A204.1 (cell line): Measurements from ENCODE around the gene VTN.

Source experiments
- FAIRE-seq: peaks from 2 replicates; lab custom pipeline; 2012; peaks lifted over from hg19 to GRCh38; lab: Jason Lieb, UNC

The VTN gene

DNA sequence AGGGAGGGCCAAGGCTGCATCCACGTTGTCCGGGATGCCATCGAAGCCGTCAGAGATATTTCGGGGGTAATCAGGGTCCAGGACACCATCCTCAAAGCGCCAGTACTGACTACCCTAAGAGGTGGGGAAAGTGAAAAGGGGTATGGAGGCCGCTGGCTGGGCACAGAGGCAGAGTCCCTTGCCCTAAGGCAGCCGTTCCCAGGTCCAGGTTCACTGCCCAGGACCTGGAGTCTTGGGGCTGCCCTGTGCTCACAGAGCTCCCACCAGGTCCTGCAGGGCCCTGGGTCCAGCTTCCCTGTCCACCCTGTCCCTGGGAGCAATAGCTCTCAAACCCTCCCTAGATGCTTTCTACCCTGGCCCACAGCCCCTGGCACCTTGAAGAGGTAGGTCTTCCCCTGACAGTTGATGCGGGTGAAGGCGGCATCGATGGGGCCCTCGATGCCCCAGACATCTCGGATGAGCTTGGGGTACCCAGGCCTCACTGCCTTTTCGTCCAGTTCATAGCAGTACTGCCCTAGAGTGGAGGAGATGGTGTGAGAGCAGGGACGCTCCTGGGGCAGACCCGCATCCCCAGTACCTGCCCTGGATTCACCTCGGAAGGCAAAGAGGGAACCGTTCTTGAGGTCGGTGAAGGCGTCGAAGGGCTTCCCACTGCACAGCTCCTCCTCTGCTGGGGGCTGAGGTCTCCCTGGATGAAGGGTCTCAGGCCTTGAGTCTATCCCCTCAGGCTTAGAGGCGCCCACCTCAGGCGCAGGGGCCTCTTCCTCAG is 1.0 kb downstream of the VTN start:
- no peak for FAIRE-seq

DNA sequence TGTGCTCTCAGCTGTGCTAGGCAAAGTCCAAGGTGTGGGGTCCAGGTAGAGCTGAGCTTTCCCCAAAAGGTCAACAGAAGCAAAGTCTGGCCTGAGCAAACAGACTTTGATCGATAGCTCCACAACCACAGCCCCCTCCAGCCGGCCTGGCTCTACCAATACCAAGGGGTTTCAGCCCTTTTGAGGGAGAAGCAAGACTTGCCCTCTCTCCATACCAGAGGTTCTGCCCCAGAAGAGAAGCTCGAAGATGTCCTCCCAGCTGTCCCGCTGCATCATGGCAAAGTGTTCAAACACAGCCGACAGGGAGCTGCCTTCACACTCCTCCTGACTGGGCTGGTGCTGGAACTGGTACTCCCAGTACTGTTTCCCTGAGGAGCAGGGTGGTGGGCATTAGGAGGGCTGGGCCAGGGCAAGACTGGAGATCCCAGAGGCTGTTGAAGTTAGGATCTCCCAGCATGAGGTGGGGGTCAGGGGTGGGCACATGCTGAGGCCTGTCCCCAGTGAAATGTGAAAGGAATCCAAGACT is 1.7 kb downstream of the VTN start:
- no peak for FAIRE-seq

DNA sequence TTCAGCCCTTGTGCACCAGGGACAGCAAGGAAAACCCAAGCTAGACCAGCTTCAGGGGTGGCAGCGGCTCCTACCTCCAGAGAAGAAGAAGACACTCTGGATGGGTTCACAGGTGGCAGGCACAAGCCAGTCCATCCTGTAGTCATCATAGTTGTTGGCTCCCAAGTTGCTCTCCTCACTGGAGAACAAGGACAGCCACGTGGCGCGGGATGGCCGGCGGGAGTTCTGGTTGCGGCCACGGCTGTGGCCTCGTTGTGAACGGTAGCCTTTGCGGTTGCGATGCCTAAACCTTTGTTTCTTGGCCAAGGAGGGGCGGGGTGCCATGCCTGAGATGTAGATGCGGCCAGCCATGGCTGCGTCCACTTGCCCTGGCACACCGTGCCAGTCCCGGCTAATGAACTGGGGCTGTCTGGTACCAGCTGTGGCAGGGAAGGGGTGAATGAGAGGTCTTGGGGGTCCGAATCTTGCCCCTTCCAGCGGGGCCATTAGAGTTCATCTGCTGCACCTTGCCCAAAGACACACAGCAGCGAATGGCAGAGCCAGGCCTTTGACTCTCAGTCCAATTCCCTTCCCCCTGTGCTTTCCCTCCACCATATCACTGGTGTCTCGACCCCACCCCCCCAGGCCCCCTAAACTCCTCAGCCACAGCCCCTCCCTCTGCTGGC is 2.3 kb downstream of the VTN start:
- no peak for FAIRE-seq

DNA sequence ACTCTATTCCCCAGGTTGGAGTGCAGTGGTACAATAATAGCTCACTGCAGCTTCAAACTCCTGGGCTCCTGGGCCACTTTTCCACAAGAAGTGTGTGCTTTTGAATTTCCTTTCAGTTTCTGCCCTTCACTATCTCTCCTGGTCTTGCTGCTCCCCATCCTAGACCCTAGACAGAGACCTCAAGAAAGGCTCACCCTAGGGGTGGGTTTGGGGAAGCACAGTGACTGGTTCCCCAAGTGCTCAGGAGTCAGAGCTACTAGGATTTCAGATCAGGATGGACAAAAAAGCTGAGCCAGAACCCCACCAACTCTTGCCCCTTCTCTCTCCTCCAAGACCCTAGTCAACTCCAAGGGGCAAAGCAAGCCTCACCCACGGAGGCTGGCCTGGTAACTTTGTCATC is 3.5 kb downstream of the VTN start:
- no peak for FAIRE-seq

DNA sequence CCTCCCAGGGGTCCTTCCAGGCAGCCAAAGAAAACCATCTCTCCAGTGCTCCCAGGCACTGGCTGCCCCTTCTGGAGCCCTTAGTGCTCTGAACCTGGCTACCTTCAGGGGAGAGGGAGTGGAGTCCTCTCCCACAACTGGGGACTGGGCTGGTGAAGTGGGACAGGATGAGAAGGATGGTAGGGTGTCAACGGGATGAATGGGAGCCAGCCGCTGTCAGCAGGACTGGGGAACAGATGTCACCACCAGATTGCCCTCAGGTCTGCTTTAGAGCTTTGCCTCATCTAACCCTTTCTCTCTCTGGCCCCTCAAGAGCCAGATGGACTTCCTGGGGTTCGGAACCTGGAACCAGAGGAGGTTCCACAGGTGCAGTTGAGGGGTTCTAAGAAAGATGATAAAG is 4.6 kb downstream of the VTN start:
- FAIRE-seq = no peak

DNA sequence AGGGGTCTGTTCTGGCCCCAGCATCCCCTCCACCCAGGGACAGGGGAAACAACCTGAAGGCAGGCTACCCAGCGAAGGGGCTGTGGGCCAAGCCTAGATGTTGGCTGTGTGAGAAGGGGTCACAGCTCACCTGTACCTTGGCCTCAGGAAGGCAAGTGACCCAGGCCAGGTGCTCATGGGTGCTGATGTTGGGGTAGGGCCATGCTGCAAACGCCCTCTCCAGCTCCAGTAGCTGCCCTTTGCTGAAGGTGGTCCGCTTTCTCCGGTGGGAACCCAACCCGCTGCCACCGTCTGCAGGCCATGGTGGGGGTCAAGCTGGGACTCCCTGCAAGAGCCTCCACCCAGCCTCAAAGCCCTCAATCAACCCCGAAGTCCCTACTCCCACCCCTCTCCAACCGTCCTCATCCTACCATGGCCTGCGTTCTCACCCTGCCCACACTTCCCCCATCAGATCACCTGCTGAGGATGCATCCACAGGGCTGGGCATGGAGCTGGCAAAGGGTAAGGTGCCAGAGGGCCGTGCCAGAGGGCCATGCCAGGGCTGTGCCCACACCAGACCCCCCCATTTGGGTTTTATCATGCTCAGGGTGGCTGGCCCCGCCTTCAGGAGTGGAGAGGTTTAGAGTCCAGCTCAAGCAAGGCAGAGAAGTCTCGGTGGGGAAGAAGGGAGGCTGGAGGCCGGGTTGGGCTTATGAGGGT is 5.3 kb downstream of the VTN start, which contains the start of gene SEBOX:
SEBOX (minus strand) TSS at position 535 of the 699 bp plus-strand sequence; CDS start at position 487, 48 bp downstream.
- no peak for FAIRE-seq

DNA sequence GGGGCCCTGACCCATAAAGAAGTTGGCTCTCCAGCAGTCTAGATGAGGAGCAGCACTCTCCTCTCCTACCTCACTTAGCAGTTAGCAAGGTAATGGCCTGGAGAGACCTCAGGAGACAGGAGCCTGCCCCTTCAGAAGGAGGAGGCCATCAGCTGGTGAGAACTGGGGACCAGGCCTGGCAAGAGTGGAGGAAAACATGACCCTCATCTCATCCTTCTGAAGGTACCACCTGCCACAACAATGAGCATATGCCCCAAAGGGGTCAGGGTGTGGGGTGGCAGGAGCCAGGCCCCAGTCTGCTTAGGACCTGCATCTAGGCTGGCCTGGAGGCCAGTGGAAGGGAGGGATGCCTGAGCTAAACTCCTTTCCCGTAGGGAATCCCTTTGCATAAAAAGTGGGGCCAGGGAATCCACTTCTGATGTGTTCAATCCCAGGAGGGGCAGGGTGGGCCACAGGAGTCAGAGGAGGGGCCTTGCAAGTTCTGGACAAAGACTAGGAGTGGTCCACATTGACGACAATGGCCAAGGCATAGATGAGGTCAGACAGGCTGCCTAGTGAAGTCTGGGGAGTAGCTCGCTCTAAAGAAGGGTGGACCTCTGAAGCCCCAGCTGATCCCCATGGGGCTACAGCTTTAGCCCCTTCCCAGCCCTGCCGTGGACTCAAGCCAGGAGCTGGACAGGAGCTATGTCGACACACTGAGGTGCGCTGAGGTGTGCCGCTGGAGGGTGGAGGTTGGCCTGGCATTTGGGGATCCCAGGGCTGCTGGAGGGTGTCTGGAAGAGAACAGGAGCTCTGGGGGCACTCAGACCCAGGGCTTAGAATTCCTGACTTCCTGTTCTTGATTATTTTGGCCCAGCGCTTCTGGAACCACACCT is 6.1 kb downstream of the VTN start:
- FAIRE-seq = no peak

DNA sequence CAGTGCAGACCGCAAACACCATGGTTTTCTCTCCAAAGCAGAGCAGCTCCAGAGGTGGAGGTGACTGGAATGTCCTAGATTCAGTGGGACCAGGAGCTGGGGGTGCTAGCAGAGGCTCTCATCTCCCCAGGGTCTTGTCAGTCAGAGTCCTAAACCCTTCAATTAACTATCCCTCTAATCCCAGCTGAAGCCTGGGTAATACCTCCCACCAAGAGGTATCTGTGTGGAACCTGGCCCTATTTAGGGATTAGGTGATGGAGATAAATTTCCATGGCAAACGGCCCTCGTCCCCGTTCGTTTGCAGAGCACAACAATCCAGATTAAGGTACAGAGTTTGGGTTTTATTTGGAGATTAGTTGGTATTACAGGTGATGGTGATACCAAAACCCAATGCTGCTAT is 6.9 kb downstream of the VTN start:
- no peak for FAIRE-seq

DNA sequence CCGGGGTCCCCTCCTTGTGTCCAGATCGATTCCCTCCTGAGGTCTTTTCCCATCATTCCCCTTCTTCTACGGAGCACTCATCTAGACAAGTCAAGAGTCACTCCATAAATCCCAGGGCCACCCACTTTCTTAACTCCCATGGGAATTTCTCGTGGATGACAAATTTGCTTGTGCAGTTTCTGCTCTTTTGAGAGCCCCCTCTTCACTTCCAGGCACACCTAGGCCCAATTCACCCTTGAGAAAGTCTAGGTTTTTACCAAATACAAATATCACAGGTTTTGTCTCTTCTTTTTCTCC is 12.3 kb downstream of the VTN start:
- FAIRE-seq = no peak

DNA sequence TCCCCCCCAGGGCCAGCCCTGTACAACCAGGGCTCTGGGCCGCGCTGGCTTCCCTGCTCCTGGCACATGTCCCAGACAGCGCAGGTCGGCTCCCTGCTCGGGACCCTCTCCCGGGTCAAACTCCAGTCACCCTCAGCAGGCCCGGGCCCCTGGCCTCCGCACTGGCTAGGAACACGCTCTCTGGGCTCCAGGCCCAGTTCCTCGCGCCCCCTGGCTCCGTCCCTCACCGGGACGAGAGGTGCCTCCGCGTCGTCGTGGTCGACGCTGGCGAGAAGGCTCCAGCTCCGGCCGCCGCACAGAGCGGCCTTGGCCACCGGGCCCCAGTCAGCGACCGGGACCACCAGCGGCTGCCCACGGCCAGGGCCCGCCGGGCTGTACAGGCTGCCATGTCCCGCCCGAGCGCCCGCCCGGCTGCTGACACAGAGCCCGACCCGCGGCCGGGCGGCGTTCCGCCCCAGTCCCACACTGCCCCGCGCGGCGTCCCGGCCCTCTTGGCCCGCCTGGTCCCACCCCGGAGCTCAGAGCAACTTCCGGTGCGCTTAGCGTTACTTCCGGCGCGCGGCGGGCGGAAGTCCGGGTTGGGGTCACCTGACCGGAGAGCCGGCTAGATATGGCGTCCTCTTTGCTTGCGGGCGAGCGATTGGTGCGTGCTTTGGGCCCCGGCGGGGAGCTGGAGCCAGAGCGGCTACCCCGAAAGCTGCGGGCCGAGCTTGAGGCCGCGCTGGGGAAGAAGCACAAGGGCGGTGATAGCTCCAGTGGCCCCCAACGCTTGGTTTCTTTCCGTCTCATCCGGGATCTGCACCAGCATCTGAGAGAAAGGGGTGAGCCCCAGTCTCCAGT is 12.8 kb downstream of the VTN start, which contains the start of gene POLDIP2:
POLDIP2 (minus strand) TSS at position 467 of the 840 bp plus-strand sequence; CDS start at position 388, 79 bp downstream.
- no peak for FAIRE-seq

DNA sequence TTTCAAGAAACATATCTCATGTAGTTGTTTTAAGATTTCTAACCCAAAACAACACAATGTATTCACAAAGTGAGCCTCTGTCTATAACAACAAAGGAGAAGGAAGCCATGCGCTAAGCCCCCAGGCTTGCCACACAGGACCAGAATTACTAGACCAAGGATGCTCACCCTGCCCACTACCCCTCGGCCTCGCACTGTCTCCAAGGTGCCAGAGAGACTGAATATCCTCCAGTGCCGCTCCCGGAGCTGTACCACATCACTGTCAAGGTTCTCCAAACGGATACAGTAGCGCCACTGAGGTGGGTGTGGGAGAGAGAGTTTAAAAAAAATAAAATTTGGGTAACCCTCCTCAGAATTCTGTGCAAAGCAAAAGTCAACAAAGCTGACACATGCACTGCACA is 19.8 kb downstream of the VTN start:
- no peak for FAIRE-seq

DNA sequence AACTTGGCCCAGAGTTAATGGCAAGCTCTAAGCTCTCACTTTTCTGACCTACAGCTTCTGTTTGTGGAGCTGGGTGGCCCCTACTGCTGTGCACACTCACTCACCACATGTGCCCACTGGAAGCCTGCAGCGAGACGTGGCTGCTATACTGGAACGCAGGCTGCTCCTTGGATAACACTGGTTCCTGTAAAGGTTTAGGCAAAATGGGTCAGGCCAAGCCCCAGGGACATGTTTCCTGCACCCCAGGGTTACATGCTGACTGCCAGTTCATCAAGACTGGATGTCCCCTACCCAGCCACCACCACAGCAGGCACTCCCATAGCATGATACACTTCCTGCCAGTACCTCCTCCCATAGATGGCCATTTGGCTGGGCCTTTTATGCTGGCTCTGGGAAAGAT is 21.1 kb downstream of the VTN start:
- FAIRE-seq = no peak

DNA sequence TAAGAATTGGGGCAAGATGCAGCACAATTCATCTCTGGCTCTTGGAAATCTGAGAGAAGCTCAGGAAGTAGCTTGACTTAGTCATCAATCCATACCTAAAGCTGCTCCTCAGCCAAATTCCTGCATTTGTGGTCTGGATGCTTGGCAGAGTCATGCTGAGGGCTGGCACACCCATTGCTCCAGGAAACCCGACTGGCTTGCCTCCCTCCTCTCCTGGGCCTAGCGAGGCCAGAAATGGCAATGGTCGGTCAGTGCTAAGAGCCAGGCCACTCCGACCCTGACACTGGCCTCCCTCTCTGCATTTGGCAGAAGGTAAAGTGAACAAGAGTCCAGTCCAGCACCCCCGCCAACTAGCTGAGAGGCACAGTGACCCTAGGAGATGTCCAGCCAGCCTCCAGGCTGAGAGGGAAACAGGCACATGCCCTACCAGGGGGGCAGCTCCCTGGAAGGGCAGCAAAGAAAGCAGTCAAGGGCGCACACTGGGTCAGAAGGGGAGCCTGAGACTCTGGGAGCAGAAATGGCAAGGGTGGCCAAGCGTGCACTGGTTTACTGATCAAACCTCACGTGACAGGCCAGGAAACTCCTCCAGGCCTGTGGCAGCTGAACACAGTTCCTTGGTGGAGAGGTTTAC is 22.7 kb downstream of the VTN start:
- no peak for FAIRE-seq

DNA sequence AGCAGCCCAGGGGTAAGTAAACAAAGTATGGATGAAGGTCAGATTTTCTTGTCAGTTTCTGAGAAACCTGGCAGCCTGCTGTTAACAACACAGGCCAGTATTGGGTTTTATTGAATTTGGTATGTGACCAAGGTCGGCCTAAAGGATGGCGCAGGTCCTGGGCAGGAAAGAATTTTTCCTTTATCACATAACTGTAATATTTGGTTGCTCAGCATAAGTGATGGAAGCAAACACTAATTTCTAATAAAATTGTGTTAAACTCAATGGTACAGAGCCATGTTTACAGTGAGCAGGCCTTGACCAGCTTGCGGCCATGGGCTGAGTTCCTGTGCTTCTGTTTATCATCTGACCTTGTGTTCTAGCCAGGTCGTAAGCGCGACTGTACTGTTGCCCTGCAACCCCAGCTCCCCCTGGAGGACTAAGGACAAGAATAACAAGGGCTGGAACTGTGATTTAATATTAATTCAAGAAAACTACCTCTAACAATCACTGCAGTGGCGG is 23.3 kb downstream of the VTN start:
- no peak for FAIRE-seq

DNA sequence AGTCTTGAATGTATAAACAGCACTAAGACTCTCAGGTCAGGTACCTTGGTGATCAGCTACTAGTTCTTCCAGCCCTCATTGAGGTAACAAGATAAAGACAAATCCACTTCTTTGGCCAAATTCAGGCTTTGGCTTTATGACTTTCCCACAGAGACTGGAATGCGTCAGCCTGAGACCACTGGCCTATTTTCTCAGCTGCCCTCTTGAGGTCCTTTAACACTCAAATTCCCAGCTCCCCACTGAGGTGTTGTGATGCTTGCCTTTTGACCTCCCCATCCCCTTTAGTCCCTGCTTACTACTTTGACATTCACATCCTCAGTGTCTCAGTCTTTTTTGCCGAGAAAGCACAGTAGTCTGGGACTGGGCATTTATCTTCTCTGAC is 23.9 kb downstream of the VTN start:
- no peak for FAIRE-seq

DNA sequence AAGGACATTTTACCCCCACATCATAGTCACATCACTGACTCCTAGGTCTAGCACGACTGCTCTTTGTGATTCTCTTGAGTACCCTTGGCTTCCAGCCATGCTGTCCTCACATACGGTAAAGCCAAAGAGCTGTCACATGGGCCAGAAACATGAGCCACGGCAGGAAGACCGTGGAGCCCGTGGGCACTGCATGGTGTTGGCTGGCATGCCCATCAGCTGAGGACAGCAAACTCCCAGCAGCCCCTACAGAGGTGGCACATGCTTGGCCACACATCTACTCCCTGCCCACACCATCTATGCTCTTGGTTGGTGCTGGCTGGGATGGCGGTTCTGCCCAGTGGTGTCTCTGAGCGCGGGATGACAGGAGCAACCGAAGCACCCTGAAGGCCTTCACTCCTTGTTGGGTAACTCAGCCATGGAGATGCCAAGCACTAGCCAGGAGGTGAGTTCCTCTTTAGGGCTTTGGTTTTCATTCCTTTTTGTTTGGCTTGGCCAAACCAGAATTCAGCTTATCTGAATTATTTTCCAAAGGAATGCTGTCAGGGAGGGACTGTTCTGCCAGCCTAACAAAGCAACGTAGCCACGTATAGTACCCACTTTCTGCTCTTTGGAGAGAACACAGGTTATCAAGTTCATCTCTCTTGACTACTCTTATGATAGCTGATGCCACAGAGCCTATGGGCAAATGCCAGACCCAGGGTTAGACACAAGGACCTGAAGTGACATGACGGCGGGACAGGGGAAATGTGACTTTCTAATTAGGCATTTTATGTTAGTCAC is 24.5 kb downstream of the VTN start:
- no peak for FAIRE-seq

DNA sequence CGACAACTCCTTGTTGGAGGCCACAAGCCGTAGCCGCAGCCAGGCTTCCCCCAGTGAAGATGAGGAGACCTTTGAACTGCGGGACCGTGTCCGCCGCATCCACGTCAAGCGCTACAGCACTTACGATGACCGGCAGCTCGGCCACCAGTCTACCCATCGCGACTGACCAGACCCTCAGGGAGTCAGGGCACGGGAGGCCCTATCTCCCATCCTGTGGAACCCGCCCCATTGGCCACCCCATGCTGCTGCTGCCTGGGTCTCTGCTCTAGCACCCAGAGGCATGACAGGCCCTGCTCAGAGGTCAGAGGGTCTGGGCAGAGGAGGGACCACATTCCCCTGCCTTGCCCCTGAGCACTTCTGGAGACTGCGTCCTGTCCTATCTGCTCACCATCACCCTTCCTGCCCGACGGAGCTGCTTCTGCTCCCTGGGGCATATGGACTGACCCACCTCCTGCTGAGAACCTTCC is 25.6 kb downstream of the VTN start:
- FAIRE-seq = no peak

DNA sequence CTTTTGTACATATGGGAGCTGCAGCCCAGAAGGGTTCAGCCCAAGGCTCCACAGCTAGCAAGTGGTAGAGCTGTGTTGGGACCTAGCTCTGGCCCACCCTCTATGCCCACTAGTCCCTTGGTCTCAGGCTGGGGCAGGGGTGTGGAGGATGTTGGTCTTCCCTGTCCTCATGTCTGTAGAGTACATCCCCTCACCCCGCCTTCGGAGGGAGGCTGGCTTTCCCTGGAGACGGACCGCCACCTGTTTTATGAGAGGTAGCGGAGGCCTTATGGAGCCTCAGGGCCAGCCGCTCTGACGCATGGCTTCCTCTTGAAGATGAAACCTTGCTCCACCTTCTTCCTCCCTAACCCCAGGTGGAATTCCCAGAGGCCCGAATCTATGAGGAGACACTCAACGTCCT is 26.1 kb downstream of the VTN start:
- FAIRE-seq = no peak

DNA sequence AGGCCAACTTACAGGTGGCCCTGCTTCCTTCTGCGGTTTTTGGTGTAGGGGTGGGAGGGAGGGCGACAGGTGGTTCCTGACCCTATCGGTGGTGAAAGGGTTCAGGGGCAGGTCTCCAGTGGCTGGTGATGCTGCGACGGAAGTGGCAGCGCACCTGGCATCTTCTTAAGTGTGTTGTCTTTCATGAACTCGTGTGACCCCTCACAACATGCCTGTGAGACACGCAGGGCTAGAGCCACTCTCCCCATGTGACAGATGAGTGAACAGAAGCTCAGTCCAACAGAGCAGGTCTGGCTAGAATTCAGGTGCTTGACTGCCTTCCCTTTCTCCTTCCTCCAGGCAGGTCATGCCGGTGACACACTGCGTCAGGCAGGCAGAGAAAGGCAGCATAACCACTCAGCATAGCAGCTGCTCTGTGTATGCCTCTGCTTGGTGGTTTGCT is 26.6 kb downstream of the VTN start:
- no peak for FAIRE-seq

DNA sequence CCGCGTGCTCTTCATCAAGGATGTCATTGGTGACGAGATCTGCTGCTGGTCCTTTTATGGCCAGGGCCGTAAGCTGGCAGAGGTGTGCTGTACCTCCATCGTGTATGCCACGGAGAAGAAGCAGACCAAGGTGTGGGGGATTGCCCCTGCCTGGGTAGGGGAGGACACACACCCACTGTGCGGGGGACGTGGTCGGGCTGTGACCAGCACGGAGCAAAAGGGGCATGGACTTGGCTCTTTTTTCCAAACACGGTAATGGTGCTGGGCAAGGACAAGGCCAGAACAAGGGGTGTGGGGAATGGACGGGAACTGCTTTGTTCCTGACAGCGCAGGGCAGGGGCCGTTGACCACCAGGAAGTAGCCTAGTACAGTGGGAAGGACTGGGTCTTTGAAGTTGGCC is 27.8 kb downstream of the VTN start:
- no peak for FAIRE-seq
